Ovary (tissue), 3 donors: ENCODE measurements around the gene SEC24D.

Experiments
- CTCF ChIP-seq, 3 donors: fragments of 450-650 bp in 2 of 3; fragments of 200-600 bp in 1 of 3; IDR thresholded peaks; one replicate each; pipeline versions ENCODE4 v1.5.1 to v1.8.0; 2016 to 2022; ENCODE audit warnings: antibody characterized with exemption in 3 of 3, mild to moderate bottlenecking in 1 of 3
- EP300 ChIP-seq: sonication (generic); formaldehyde crosslinking; IDR thresholded peaks from one replicate; pipeline ENCODE4 v1.6.1; 2017; ENCODE audit warnings: antibody characterized with exemption
- donor health status: DM: no; HTN: no; CAD: no.

GRCh38 chr4:118857760-118858159 lies 21.8 kb upstream of the SEC24D start:
- TF ChIP-seq CTCF (IDR thresholded peaks at IDR 0.05): no peak
- no peak for TF ChIP-seq EP300
